NOMO-1 treated with DMSO at 0.1 percent for 48 hours (cell line): Measurements from ENCODE around the gene IGLON5.

ENCODE experiments used
- DNase-seq: peaks from one replicate; lab custom pipeline; 2025; ENCODE audit not compliant: unreplicated experiment; lab: John Stamatoyannopoulos, UW

IGLON5 gene

DNA sequence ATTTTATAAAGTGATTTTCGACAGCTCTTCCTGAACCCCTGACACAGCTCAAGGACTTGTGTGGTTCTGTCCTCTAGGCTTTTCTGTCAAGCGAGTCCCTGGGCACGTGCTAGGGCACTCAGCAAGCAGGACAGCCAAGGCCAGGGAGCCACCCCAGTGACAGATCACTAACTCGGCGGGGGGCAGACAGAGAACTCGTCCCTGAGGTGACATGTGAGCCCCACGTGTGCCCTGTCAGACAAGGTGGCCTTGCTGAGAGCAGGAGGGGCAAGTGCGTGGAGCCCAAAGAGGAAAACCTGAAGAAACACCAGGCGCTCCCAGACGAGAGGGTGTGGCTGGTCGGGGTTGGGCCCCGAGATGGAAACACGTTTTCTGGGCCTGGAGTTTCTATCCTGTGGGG, 49.8 kb downstream of the IGLON5 start:
- no peak for DNase-seq

DNA sequence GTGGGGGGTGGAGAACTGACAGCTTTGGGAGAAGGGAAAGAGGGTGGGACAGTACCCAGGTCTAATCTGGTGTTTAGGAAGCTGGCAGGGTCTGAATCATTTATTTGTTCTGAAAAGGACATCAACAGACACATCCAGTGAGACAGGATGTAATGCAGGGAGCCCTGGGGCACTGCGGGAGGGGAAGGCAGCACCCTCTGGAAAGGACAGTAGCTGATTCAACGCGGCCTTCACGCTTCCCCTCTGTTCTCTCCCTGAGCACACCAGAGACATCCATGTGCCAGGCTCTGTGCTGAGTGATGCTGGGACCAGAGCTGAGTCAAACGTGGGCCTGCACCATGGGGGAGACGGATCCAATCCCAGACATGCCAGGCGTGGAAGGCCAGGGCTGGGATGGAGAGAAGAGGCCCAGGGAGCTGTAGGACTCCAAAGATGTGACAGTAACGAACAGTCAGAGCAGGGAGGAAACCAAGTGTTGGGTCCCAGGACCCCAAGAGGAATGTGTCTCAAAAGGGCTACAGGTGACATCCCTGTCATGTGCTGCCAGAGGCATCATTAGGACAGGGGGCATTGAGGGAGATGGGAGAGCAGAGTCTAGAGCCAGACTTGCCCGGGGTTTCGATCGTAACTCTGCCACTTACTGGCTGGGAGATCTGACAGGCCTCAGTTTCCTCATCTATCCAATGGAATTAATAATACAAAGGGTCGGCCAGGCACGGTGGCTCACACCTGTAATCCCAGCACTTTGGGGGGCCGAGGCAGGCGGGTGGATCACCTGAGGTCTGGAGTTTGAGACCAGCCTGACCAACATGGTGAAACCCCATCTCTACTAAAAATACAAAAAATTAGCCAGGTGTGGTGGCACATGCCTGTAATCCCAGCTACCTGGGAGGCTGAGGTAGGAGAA, 53.0 kb downstream of the IGLON5 start:
- DNase-seq = no peak

DNA sequence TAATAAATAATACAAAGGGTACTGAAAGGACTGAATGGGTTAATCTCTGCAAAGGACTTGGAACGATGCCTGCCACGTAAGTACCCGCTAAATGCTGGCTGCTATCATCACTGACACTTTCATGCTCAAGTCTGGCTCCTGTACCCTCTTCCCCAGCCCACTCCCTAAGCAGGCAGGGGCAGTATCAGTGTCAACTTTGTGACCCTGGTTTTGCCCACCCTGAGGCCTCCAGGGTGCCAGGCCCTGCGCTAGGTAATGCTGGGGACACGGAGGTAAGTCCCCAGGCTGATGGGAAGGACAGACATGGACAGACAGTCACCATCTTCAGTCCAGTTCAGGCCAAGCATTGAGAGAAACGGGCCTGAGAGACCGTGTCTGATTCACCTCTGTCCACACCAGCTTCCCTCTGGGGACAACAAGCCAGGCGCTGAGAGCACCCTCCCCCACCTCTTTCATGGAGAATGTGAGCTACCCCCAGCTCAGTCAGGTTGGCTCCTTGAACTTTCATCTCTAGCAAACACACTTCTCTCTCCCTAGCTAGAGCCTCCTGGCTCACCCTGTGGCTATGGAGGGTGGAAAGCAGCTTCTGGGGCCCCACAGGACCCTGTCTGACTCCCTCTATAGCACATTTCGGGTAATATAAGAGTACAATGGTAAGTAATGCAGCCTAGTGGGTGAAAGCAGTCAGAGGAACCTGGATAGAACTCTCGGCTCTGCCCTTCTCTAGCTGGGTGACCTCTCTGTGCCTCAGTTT, 53.9 kb downstream of the IGLON5 start:
- DNase-seq = peak; percentile 36

DNA sequence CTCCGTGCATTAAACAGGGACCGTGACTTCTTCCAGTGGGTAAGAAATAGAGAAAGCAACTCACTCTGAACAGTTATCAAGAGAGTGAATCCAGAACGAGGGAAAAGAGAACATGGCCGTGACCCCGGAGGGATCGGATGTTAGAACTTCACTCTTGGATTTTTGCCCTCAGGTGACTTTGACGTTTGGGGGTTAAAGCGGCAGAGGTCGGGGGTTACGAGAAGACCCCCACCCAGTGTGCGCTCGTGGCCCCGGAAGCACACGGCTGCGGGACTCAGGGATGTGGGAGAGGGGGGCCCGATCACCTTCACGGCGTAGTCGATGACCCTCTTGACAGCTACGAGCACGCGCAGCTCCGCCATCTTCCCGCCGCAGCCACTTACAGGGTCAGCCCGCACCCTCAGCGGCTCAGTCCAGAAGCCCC, 54.5 kb downstream of the IGLON5 start, which contains the start of gene ETFB:
TSS of gene ETFB (minus strand) at position 424 of the 424 bp plus-strand sequence. CDS start at position 362, 62 bp downstream.
- no peak for DNase-seq

DNA sequence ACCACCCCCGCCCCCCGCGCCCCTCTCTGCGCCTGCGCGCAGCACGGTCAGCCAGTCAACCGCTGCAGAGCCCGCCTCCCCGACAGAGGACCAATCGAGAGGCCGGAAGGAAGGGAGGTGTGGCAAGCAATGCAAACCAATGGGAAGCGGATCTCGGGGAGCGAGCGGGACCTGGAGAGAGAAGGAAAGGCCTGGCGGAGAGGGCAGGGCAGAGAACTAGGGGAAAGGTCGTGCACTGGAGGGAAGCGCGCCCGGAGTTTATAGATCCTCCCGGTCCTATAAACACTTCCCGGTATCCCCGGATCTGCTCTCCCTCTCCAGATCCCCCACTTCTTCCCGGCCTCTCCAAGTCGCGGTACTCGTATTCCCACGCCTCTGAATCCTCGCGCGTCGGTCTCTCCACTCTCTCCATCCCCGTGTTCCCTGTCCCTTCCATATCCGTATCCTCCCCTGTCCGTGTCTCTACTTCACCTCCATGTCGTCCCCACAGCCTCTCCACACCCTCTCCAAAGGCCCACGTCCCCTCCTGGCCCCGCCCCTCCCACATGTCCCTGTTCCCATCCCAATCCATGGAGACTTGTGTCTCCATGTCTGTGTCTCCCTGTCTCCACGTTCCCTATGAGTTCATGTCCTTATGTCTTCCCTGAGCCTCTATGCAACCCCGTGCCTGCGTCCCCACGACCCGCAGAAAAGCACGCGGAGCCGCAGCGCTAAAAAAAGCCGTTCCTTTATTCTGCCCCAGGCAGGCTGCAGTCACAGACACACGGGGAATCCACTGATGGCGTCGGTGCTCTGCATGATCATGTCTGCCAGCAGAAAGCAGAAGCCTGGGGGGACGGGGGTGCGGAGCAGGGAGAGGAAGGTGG, 55.2 kb downstream of the IGLON5 start:
- peak; percentile 99 for DNase-seq

DNA sequence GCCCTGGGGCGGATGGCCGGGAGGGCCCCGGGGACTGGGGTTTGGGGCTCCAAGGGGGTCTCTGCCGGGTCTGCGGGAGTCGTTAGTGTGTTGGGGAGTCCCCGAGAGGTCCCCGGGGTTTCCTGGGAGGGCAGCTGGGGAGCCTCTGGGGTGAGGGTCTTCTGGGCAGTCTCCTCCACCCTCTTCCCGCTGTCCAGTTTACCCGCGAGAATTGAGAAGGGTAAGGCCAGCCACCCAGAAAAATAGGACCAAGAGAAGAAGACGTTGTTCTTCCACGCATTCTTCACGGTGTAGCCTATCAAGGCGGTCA, 55.8 kb downstream of the IGLON5 start:
- DNase-seq = no peak

DNA sequence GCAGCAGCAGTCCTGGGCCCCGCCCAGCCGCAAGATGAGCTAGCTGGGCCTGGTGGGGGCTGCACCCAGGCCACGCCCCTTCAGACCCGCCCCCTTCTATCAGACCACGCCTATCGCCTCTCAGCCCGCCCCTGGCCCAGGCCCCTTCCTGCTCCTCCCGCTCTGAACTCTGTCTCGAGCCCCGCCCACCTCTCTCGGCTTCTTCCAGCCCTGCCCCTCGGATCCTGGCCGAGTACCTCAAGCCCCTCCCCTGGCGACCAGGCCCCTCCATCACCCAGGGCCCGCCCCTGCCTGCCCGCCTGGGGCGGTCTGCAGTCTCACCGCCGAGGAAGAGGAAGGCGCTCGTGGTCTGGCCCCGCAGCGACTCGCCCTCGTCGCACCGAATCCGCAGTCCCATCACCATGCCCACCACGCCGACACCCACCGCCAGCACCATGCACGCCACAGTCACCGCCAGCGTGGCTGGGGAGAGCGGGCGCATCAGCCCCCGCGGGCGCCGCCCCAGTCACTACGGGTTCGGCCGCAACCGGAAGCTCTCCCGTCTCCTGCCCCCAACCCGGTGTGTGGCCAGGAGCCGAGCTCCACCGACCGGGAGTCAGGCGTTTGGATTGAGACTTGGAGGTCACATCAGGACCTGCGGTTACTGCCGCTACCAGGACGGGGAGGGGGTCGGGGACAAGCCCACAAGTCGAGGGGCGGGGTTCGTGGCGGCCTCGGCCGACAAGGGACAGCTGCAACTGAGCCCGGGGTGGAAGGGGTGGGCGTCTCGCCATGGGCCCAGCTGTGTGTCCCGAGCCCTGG, 56.3 kb downstream of the IGLON5 start:
- DNase-seq = peak; percentile 99

DNA sequence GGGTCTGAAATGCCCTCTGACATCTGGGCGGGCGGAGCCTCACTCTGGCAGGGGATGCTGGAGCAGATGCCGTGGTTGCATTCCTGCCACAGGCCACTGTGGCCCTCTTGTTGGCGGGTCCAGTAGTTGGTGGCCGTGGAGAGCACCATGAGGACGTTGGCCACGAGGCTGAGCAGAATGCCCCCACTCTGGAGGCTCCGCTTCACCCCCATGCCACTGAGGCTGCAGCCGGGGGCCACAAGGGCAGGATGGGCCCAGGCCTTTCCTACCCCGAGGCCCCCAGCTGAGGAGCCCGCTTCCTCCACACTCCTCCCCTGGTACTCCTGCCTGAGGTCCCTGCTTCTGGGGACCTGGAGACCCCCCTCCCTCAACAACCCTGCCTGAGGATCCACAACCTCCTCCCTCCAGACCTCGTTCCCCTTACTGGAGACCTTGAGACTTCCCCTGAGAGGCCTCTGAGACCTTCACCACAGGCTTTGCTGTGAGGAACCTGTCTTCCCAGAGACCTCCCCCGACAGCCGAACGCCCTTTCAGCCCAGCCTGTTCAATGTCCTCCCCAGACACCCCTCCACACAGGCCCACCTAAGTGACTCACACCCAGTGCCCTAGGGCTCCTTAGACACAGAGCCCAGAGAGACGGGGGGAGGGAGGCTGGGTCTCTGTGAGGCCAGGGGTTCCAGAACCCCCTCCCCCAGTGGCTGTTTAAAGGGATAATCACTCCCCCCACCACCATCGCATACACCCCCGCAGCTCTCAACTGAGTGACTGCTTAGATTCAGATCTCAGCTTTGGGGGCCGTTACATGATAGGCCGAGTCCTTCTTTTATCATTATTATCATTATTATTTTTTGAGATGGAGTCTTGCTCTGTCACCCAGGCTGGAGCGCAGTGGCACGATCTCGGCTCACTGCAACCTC, 57.2 kb downstream of the IGLON5 start, which contains the start of gene CLDND2:
TSS of gene CLDND2 (minus strand) at position 638 of the 917 bp plus-strand sequence. CDS start at position 212, 426 bp downstream.
- DNase-seq = peak; percentile 62

DNA sequence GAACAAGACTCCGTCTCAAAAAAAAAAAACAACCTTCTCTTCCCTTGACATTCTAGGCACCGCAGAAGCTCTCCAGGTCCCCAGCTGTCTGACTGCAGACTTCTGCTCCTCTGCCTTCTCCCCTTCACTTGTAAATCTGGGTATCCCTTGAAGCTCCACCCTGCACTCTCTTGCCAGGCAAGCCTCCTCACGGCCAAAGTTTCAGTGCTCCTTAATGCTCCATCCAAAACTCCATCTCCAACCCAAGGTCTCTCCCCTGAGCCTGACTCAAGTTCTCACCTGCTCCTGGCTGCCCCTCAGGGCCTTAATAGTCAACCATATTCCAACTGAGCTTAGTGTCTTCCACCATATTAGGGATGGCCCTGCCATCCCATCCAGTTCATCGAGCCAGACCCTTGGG, 58.8 kb downstream of the IGLON5 start:
- no peak for DNase-seq

DNA sequence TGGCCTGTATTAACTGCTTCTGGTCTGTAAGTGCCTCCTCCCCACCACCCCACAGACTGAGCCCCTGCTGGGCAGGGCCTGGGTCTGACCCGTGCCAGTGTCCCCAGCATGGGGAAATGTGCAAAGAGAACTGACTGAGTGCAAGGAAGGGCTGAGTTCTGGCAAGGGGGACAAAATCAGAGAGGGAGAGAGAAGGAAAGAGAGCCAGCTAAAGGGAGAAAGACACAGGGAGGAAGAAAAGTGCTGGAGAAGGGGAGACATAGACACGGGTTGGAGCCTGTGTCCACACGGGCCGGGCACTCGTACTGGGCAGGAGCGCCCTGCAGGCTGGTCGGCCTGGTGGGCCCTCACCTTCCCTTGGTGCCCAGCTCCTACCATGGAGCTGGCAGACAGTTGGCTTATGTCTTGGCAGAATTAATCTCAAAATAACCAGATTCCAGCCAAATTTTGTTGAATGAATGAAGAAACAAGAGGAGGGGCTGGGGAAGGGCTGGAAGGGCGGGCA, 59.8 kb downstream of the IGLON5 start:
- no peak for DNase-seq

DNA sequence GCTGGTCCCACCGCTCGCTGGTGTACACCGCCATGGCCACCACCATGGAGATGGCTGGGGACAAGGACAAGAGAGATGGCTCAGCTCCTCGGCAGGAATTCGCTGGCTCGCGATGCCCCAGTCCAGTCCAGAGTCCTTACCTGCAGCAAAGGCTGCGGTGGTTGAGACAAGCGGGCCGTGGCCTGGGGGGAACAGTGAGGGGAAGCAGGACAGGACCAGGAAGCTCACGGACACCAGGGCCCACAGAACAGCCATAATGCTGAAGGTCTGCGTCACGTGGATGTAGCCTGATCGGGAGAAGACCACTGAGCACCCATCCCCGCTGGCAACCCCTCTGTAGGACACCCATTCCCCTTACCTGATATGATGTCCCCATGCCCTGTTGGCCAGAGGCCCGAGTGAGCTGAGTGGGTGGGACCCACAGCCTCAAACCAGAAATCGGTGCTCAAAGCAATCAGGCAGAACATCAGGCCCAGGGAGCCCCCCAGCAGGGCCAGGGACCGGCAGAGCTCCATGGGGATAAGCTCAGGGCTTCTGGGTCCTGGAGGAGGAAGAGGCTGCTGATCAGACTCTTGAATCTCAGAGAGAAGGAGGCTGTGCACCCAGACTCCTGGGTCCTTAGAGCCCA, 60.7 kb downstream of the IGLON5 start:
- no peak for DNase-seq

DNA sequence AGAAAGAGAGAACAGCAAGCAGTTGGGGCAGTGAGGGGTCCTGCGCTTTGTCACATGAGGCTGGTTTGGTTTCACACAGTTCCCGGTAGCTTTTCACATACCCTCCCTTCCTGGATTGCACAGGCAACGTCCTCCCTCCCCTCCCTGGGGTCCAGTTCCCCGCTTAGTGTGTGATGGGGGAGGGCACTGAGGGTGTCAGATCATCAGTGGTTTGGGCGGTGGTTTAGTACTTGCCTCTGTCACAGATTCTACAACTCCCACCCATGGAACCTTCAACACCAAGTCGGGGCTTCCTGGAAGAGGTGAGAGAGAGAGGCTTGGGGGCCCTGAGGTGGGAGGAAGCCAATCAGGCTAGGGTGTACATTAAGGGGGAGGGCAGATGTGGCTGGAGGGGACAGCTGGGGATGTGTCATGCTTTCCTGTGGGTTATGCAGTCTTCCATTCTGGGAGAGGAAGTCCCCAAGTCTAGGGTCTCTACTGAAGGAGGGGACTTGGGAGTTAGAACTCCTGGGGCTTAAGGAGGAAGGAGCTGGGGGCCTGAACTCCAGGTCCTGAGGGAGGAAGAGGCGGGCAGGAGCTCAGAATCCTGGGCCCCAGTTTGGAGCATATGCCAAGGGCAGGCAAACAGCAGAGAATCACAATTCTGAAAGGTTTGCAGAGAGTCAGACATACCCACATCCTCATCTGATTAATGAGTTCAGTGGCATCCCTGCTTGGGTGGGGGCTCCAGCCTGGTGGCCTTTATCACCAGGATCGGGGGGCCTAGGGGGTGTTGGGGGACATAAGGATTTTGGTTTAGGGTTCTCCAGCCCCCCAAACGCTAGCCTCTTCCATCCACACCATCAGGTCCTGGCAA, 61.4 kb downstream of the IGLON5 start, which contains the start of gene NKG7:
TSS of gene NKG7 (minus strand) at position 6 of the 856 bp plus-strand sequence. CDS start 119 bp downstream, outside the sequence.
- peak; percentile 90 for DNase-seq

DNA sequence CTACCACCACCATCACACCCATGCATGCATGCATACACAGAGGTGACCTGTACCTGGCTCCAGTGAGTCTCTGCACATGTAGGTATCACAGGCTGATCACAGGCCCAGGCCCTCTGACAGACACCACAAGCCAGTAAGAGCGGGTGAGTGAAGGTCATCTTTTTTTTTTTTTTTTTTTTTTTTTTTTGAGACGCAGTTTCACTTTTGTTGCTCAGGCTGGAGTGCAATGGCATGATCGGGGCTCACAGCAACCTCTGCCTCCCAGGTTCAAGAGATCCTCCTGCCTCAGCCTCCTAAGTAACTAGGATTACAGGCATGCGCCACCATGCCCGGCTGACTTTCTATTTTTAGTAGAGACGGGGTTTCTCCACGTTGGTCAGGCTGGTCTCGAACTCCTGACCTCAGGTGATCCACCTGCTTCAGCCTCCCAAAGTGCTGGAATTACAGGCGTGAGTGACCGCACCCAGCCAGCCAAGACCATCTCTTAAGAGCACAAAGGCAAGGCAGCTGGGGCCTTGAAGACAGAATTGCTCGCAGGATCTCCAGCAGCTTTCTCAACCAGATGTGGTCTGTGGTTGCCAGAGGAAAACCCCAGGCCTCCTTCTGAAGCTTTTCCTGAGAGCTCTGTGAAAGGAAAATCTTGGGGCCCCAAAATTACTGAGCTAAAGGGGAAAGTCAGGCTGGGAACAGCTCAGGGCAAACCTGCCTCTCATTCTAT, 64.2 kb downstream of the IGLON5 start:
- peak; percentile 20 for DNase-seq

DNA sequence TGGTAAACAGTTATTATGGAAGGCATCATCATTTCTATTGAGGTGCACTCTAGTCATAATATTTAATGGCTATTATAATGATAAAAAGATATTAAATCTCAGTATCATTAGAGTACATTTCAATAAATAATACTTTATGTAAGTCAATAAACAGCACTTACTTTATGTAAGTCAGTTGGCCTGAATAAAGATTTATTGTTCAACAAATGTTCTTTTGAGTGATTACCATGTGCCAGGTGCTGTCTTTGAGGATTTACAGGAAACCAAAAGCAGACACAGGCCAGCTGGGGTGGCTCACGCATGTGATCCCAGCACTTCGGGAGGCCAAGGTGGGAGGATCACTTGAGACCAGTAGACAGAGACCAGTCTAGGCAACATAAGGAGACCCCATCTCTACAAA, 66.0 kb downstream of the IGLON5 start:
- no peak for DNase-seq

DNA sequence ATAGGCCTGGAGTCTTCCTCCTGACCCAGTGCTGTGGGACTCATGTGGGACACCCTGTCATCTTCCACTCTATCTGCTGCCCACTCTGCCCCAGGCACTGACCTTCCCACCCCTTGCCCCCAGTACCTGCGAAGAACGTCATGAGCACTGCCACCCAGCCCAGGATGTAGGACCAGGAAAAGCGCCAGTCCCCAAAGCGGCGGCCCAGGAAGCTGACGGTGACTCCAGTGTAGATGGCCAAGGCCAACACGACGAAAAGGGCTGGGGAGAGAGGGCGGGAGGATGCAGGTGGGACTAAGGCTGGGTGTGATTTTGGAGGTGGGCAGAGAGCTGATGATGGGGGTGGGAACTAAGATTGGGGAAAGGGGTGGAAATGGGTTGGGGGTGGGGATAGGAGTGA, 68.9 kb downstream of the IGLON5 start:
- DNase-seq = no peak
